Measurements from ENCODE around the gene SLC39A1. TPM values are rescaled to one million over a fixed set of nuclear protein-coding genes. Genes with fewer than 3 reads are reported as not detected.

The SLC39A1 gene
- total and polyA plus RNA-seq, 4 experiments from 2014 or later: 21.6 to 47.3 (median 29.1) TPM

DNA sequence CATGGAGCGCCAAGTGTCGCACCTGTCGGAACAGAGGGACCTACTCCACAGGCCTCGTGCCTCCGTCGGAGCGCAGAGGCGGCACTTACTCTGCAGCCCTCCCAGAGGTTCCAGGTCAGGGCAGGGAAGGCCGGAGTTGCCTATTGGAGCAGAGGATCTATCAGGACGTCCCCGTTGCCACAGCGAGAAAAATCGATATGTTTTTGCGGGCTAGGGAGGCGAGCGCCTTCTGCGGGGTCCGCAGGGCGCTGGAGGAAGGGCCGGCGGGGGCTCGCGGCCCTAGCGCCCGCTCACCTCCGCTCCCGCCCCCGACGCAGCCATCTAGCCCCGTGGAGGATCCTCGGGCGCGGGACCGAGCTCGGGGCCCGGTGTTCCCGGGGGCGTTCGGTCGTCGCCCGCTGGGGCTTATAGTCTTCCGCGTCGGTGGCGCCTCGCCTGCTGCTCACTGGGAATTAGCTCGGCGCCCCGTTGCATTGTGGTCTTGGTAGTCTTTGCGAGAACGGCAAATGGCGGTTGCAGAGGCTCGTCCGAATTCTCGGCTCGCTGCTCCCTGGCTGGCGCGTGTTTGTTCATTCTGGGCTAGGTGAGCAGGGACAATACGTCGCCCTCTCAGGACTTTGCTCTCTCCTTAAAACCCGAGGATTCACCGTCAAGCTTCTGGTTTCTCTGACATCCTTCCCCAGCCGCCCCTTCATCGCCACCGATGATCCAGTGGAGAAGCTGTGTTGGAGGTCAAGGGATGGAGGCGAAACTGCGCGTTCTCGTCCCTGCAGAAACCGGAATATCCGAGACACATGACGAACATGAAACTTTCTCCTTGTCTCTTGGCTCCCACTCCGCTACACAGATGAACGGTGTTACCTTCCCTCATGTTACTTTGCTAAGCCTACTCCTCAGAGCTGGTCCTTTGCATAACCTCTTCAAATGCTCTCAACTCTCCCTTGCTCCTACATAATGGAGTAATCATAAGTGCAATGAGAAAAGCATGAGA is 14.2 kb upstream of the SLC39A1 start, which contains the start of gene JTB:
TSS of gene JTB (minus strand) at position 425 of the 991 bp plus-strand sequence. CDS start at position 3, 422 bp downstream.
- peak; percentile 77 to 91 (median 79) for DNase-seq
- Histone ChIP-seq H3K27ac (ENCODE audit: low read depth, low read length) (peak within 1 kb of the TSS; percentile 92), H3K27me3 (ENCODE audit: insufficient read depth, low read length) (no peaks in the 10 kb centered on the region), H3K4me1 (ENCODE audit: insufficient read depth, low read length) (peaks cover 25% of the 10 kb centered on the region), H3K4me3 (ENCODE audit: low read length in 2 of 2) (peak within 1 kb of the TSS; percentile 94), H3K36me3 (ENCODE audit: insufficient read depth, low read length) (peaks cover 29% of the 10 kb centered on the region), H3K9me3 (ENCODE audit: control insufficient read depth in 1 of 2, low read length in 2 of 2) (no peaks in the 10 kb centered on the region)
- peak within 1 kb of the TSS; percentile 96 to 98 (median 97) for H3K27ac Mint-ChIP-seq
- H3K9me3 Mint-ChIP-seq: no peaks in the 10 kb centered on the region
- no peaks in the 10 kb centered on the region for H3K27me3 Mint-ChIP-seq
- H3K36me3 Mint-ChIP-seq: peaks cover 15 to 37% of the 10 kb centered on the region in 2 donors
- POLR2A ChIA-PET (ENCODE audit: partially characterized antibody): interaction anchor here (0.6 to 7.4 kb wide), 32 partner anchors 10 to 1344 kb away, joined by 3 to 164 read pairs (median 6); partner anchors contain the start of genes CHTOP, CREB3L4, CRTC2 and DENND4B
- H3K4me3 Mint-ChIP-seq: peak within 1 kb of the TSS; percentile 93 to 98 (median 97)
- peaks cover 15 to 54% (median 29%) of the 10 kb centered on the region in 4 donors for H3K4me1 Mint-ChIP-seq
- intact Hi-C loops (cut with micrococcal nuclease): loop anchor here (1.0 kb wide), 6 partner anchors 10 to 194 kb away; partner anchors contain the start of genes CREB3L4, CRTC2, GATAD2B and RPS27
- CTCF ChIA-PET (ENCODE audit: partially characterized antibody): interaction anchor here (1.0 to 5.2 kb wide), 10 partner anchors 11 to 328 kb away, joined by 3 to 55 read pairs (median 5); partner anchors contain the start of genes CREB3L4, DENND4B, GATAD2B and RAB13

DNA sequence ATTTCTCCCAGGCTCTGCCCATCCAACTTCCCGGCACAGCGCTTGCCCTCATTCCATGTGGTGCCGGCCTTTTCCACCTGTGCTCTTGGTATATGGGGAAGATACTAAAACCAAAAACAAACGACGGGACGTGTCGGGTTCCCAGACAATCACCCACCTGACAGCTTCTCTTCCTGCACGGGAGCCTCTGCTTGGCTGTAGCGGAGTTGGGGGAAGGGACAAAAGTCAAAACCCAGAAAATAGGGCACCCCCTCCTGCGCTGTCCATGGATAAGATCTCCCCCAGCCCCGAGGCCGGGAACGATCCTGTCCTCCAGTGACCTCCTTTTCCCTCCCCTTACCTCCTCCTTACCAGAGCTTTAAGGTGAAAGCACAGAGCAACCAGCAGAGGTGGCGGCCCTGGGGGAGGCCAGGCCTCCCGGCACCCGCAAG is 13.5 kb upstream of the SLC39A1 start:
- Histone ChIP-seq H3K27ac (ENCODE audit: low read depth, low read length) (peak overlapping the region; percentile 92), H3K36me3 (ENCODE audit: insufficient read depth, low read length) (peaks cover 29% of the 10 kb centered on the region), H3K9me3 (ENCODE audit: control insufficient read depth in 1 of 2, low read length in 2 of 2) (no peaks in the 10 kb centered on the region), H3K4me1 (ENCODE audit: insufficient read depth, low read length) (peaks cover 25% of the 10 kb centered on the region), H3K4me3 (ENCODE audit: low read length in 2 of 2) (peak overlapping the region; percentile 94), H3K27me3 (ENCODE audit: insufficient read depth, low read length) (no peaks in the 10 kb centered on the region)
- intact Hi-C loops (cut with micrococcal nuclease): loop anchor here (1.0 kb wide), 6 partner anchors 10 to 194 kb away; partner anchors contain the start of genes CREB3L4, CRTC2, GATAD2B and RPS27
- ChIA-PET POLR2A (ENCODE audit: partially characterized antibody) (interaction anchor here (0.6 to 7.4 kb wide), 22 partner anchors 10 to 443 kb away, joined by 3 to 164 read pairs (median 6); partner anchors contain the start of genes CHTOP, CREB3L4, CRTC2 and DENND4B), CTCF (ENCODE audit: partially characterized antibody) (interaction anchor here (0.9 to 5.2 kb wide), 8 partner anchors 10 to 327 kb away, joined by 3 to 55 read pairs (median 10); partner anchors contain the start of genes CREB3L4, CRTC2, DENND4B and GATAD2B)
- H3K27ac Mint-ChIP-seq: peak overlapping the region; percentile 96 to 98 (median 97)
- no peaks in the 10 kb centered on the region for H3K9me3 Mint-ChIP-seq
- peak in 1 of 5 donors; percentile 16 for DNase-seq
- H3K4me3 Mint-ChIP-seq: peak overlapping the region; percentile 93 to 98 (median 97)
- peaks cover 18 to 61% (median 34%) of the 10 kb centered on the region in 4 donors for H3K4me1 Mint-ChIP-seq
- H3K27me3 Mint-ChIP-seq: no peaks in the 10 kb centered on the region
- H3K36me3 Mint-ChIP-seq: peaks cover 15 to 37% of the 10 kb centered on the region in 2 donors

DNA sequence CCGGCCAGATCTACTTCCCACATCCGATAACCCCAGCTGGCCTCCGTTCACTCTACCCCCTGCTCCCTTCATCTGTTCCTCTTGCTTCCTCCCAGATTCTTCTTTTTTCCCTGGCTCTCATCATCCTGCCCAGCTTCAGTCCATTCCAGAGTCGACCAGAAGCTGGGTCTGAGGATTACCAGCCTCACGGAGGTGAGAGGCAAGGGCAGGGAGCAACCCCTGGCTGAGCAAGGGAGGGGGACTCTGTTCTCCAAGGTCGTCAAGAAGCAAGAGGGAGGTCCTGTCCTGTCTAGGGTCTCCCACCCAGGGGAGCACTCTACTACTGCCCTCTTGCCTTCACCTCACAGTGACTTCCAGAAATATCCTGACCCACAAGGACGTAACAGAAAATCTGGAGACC is 10.2 kb upstream of the SLC39A1 start:
- Histone ChIP-seq H3K4me1 (ENCODE audit: insufficient read depth, low read length) (peaks cover 24% of the 10 kb centered on the region), H3K27ac (ENCODE audit: low read depth, low read length) (no peak overlapping the region), H3K9me3 (ENCODE audit: control insufficient read depth in 1 of 2, low read length in 2 of 2) (no peaks in the 10 kb centered on the region), H3K4me3 (ENCODE audit: low read length in 2 of 2) (no peak overlapping the region), H3K27me3 (ENCODE audit: insufficient read depth, low read length) (no peaks in the 10 kb centered on the region), H3K36me3 (ENCODE audit: insufficient read depth, low read length) (peaks cover 29% of the 10 kb centered on the region)
- ChIA-PET CTCF (ENCODE audit: partially characterized antibody) (interaction anchor here (1.7 to 5.2 kb wide), 2 partner anchors 9 to 177 kb away, joined by 6 to 55 read pairs; partner anchors contain the start of genes CREB3L4 and SLC39A1), POLR2A (ENCODE audit: partially characterized antibody) (interaction anchor here (1.2 to 7.4 kb wide), 5 partner anchors 10 to 51 kb away, joined by 3 to 164 read pairs (median 70); partner anchors contain the start of genes CRTC2, GATAD2B, RAB13 and RPS27)
- peaks cover 18 to 62% (median 33%) of the 10 kb centered on the region in 4 donors for H3K4me1 Mint-ChIP-seq
- no peaks in the 10 kb centered on the region for H3K27me3 Mint-ChIP-seq
- H3K27ac Mint-ChIP-seq: peak overlapping the region in 1 of 7 donors; percentile 49
- no peaks in the 10 kb centered on the region for H3K9me3 Mint-ChIP-seq
- no peak overlapping the region for H3K4me3 Mint-ChIP-seq
- peaks cover 15 to 37% of the 10 kb centered on the region in 2 donors for H3K36me3 Mint-ChIP-seq
- no peak for DNase-seq
- intact Hi-C loops (cut with micrococcal nuclease): no loop called here

DNA sequence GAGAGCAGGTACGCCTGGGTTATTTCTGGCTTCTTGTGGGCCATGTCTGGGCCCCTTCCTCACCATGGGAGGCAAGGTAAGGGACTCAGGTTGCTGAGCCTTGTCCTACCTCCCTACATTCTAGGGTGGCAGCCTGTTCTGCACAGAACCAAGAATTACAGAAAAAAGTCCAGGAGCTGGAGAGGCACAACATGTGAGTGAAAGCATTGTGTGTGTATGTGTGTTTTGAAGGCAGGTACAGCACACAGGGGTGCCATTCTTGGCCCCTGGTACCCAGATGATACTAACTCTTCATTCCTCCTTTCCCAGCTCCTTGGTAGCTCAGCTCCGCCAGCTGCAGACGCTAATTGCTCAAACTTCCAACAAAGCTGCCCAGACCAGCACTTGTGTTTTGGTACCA is 9.7 kb upstream of the SLC39A1 start:
- H3K27ac Mint-ChIP-seq: peak overlapping the region in 4 of 7 donors; percentile 49 to 72 (median 60)
- peaks cover 24% of the 10 kb centered on the region for H3K4me1 ChIP-seq (ENCODE audit: insufficient read depth, low read length)
- H3K9me3 Mint-ChIP-seq: no peaks in the 10 kb centered on the region
- ChIA-PET POLR2A (ENCODE audit: partially characterized antibody) (interaction anchor here (1.2 to 7.4 kb wide), 6 partner anchors 10 to 50 kb away, joined by 3 to 164 read pairs (median 40); partner anchors contain the start of genes CRTC2, GATAD2B, RAB13 and RPS27), CTCF (ENCODE audit: partially characterized antibody) (interaction anchor here (1.7 kb wide), 1 partner anchor 176 kb away, joined by 6 read pairs; no protein-coding TSS in a partner anchor)
- no peaks in the 10 kb centered on the region for H3K27me3 Mint-ChIP-seq
- no peak for DNase-seq
- H3K27me3 ChIP-seq (ENCODE audit: insufficient read depth, low read length): no peaks in the 10 kb centered on the region
- peaks cover 15 to 37% of the 10 kb centered on the region in 2 donors for H3K36me3 Mint-ChIP-seq
- H3K27ac ChIP-seq (ENCODE audit: low read depth, low read length): no peak overlapping the region
- H3K4me1 Mint-ChIP-seq: peaks cover 17 to 58% (median 31%) of the 10 kb centered on the region in 4 donors
- H3K9me3 ChIP-seq (ENCODE audit: control insufficient read depth in 1 of 2, low read length in 2 of 2): no peaks in the 10 kb centered on the region
- no peak overlapping the region for H3K4me3 Mint-ChIP-seq
- H3K36me3 ChIP-seq (ENCODE audit: insufficient read depth, low read length): peaks cover 29% of the 10 kb centered on the region
- intact Hi-C loops (cut with micrococcal nuclease): no loop called here
- no peak overlapping the region for H3K4me3 ChIP-seq (ENCODE audit: low read length in 2 of 2)

DNA sequence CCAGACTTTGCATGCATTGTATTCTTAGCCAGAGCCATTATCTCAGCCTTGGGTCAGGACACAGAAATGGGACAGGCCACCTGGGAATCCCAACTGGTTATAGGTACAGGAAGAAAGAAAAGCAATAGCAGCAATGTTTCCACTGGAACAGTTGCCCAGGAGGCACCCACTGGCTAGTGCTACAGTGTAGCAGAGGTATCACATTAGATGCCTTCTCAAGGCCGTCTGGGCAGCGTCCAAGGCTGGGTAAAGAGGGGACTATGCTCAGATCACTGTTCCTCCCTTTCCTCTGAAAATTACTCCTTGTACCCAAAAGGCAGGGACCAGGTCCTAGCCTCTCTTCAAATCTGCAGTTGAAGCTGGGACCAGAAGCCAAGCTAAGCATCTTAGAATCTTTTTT is 7.0 kb upstream of the SLC39A1 start:
- no peak overlapping the region for H3K4me3 ChIP-seq (ENCODE audit: low read length in 2 of 2)
- H3K27me3 ChIP-seq (ENCODE audit: insufficient read depth, low read length): no peaks in the 10 kb centered on the region
- no peaks in the 10 kb centered on the region for H3K27me3 Mint-ChIP-seq
- peaks cover 19 to 59% (median 35%) of the 10 kb centered on the region in 4 donors for H3K4me1 Mint-ChIP-seq
- ChIA-PET POLR2A (ENCODE audit: partially characterized antibody) (interaction anchor here (0.9 to 1.2 kb wide), 2 partner anchors 14 to 189 kb away, joined by 3 read pairs; no protein-coding TSS in a partner anchor), CTCF (ENCODE audit: partially characterized antibody) (interaction anchor here (0.7 kb wide), 2 partner anchors 17 to 27 kb away, joined by 4 read pairs; no protein-coding TSS in a partner anchor)
- H3K27ac ChIP-seq (ENCODE audit: low read depth, low read length): no peak overlapping the region
- H3K9me3 Mint-ChIP-seq: no peaks in the 10 kb centered on the region
- H3K36me3 ChIP-seq (ENCODE audit: insufficient read depth, low read length): peaks cover 22% of the 10 kb centered on the region
- no peaks in the 10 kb centered on the region for H3K9me3 ChIP-seq (ENCODE audit: control insufficient read depth in 1 of 2, low read length in 2 of 2)
- intact Hi-C loops (cut with micrococcal nuclease): no loop called here
- H3K36me3 Mint-ChIP-seq: peaks cover 9 to 24% of the 10 kb centered on the region in 2 donors
- H3K27ac Mint-ChIP-seq: peak overlapping the region in 4 of 7 donors; percentile 41 to 76 (median 54)
- peaks cover 29% of the 10 kb centered on the region for H3K4me1 ChIP-seq (ENCODE audit: insufficient read depth, low read length)
- no peak overlapping the region for H3K4me3 Mint-ChIP-seq
- DNase-seq: no peak

DNA sequence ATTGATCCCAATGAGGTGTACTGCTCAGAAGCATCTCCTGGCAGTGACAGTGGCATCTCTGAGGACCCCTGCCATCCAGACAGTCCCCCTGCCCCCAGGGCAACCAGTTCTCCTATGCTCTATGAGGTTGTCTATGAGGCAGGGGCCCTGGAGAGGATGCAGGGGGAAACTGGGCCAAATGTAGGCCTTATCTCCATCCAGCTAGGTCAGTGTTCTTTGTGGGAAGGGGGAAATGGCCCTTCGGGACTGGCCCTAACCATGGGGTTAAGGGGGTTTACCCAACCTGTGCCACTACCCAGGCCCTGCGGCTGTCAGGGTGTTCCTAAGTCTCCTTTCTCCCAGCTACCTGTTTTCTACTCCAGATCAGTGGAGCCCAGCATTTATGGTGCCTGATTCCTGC is 5.6 kb upstream of the SLC39A1 start:
- peaks cover 36% of the 10 kb centered on the region for H3K4me1 ChIP-seq (ENCODE audit: insufficient read depth, low read length)
- no peaks in the 10 kb centered on the region for H3K9me3 Mint-ChIP-seq
- no peak overlapping the region for H3K27ac ChIP-seq (ENCODE audit: low read depth, low read length)
- H3K36me3 Mint-ChIP-seq: peaks cover under 1 to 14% of the 10 kb centered on the region in 2 donors
- peak overlapping the region; percentile 73 to 96 (median 85) for H3K27ac Mint-ChIP-seq
- H3K36me3 ChIP-seq (ENCODE audit: insufficient read depth, low read length): peaks cover 14% of the 10 kb centered on the region
- intact Hi-C loops (cut with micrococcal nuclease): no loop called here
- no peaks in the 10 kb centered on the region for H3K9me3 ChIP-seq (ENCODE audit: control insufficient read depth in 1 of 2, low read length in 2 of 2)
- no peak overlapping the region for H3K4me3 ChIP-seq (ENCODE audit: low read length in 2 of 2)
- DNase-seq: no peak
- POLR2A ChIA-PET (ENCODE audit: partially characterized antibody): interaction anchor here (4.0 to 5.1 kb wide), 5 partner anchors 8 to 47 kb away, joined by 56 to 148 read pairs (median 93); partner anchors contain the start of genes CRTC2, DENND4B, GATAD2B and JTB
- H3K4me3 Mint-ChIP-seq: peak overlapping the region in 1 of 8 donors; percentile 72
- H3K27me3 Mint-ChIP-seq: no peaks in the 10 kb centered on the region
- H3K27me3 ChIP-seq (ENCODE audit: insufficient read depth, low read length): no peaks in the 10 kb centered on the region
- peaks cover 19 to 54% (median 37%) of the 10 kb centered on the region in 4 donors for H3K4me1 Mint-ChIP-seq
- CTCF ChIA-PET (ENCODE audit: partially characterized antibody): interaction anchor here (2.1 to 8.4 kb wide), 4 partner anchors 11 to 23 kb away, joined by 7 to 70 read pairs (median 26); partner anchors contain the start of genes CRTC2, DENND4B and RAB13
